Stimulated activated naive CD4-positive, alpha-beta T cell (primary cell): ENCODE results near the gene SBF2.

ENCODE experiments used
- DNase-seq, 6 experiments: peaks; one replicate each; lab custom pipeline; 2025; lab: John Stamatoyannopoulos, UW

SBF2 gene

GRCh38 chr11:9851366-9851765, 442.7 kb downstream of the SBF2 start:
- DNase-seq, result no peak

GRCh38 chr11:9850224-9850895, 443.7 kb downstream of the SBF2 start:
- no peak for DNase-seq

DNA sequence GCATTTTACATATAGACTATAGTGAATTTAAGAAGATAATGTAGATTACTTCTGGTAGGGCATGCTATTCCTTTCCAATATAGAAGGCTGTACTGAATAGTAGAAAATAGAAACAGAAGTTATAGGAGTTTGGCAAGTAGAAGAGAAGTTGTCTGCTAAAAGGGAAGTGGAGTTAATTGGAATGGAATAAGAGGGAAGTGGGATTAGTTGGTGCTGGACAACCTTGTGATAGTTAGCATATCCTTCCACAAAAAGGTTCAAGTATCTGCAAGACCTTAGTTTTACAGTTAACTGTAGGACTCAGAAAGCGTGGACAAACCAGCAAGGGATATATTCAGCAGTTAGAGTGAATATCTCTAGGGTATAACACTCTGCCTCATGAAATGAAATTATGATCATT, 444.6 kb downstream of the SBF2 start:
- no peak for DNase-seq

- no peak for DNase-seq
Observed at GRCh38 chr11:9847636-9848035, 446.4 kb downstream of the SBF2 start.

- DNase-seq, result no peak
Observed at GRCh38 chr11:9842923-9843322, 451.1 kb downstream of the SBF2 start.

GRCh38 chr11:9840460-9841004, 453.5 kb downstream of the SBF2 start:
- DNase-seq, result peak in 1 of 6 experiments; percentile 6

DNA sequence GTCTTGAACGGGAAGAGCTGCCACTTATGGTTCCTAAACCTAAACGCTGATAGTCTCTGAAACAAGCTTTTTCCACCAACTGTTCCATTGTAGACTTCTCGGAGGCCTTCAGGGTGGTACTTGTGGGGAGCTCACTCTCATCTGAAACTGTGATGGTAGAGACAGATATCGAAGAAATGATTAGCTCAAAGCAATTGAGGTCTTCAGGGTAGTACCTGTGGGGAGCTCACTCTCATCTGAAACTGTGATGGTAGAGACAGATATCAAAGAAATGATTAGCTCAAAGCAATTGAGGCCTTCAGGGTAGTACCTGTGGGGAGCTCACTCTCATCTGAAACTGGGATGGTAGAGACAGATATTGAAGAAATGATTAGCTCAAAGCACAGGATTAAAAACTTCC, 454.5 kb downstream of the SBF2 start:
- no peak for DNase-seq

DNA sequence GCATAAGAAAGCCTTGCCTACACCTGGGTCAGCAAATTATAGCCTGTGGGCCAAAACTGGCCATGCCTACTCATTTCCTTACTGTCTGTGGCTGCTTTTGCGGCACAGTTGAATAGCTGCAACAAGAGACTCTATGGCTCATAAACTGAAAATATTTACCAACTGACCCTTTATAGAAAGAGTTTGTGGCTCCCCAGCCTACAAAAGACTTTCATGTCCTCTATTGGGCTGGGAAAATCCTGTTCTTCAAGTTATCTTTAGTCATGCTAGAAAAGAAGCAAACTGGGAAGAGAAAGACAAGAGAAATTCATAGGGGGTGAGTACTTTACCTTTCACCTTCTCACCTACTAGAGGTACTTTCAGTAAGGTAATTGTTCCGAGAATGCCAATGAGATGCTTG, 455.1 kb downstream of the SBF2 start:
- no peak for DNase-seq

GRCh38 chr11:9838229-9838628, 455.8 kb downstream of the SBF2 start:
- DNase-seq, result no peak

DNA sequence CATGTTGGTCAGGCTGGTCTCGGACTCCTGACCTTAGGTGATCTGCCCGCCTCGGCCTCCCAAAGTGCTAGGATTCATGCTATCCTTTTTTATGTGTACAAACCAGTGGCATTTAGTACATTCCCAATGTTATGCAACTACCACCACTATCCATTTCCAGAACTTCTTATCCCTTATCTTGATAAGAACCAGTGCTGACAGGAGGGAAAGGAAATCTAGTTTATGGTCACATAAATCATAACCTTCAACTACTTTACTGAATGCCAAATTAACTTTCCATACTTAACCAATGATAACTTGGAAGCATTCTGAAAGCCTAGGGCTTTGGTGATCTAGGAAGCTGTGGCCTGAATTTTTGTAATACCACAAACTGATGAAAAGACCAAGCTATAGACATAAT, 459.7 kb downstream of the SBF2 start:
- no peak for DNase-seq

GRCh38 chr11:9831122-9831521, 462.9 kb downstream of the SBF2 start:
- DNase-seq, result no peak

GRCh38 chr11:9827708-9828107, 466.3 kb downstream of the SBF2 start:
- no peak for DNase-seq

DNA sequence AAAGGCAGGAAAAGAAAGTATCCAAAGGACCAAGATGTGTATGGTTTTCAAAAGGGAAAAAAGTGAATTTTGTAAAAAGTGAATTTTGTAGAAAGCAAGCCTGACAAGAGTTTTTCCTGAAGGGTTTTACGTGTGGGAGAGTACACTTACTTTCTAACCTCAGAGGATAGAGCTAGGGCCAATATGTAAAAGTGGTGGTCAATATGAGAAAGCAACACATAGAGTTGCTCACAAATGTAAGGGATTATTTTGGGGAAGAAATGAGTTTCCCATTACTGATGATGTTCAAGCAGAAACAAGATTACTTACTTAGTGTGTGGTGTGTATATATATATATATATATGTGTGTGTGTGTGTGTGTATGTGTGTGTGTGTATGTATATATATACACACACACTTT, 467.6 kb downstream of the SBF2 start:
- no peak for DNase-seq

GRCh38 chr11:9825895-9826294, 468.1 kb downstream of the SBF2 start:
- DNase-seq, result no peak

- DNase-seq, result no peak
Observed at GRCh38 chr11:9825315-9825714, 468.7 kb downstream of the SBF2 start.

GRCh38 chr11:9823887-9824385, 470.1 kb downstream of the SBF2 start:
- DNase-seq, result no peak

DNA sequence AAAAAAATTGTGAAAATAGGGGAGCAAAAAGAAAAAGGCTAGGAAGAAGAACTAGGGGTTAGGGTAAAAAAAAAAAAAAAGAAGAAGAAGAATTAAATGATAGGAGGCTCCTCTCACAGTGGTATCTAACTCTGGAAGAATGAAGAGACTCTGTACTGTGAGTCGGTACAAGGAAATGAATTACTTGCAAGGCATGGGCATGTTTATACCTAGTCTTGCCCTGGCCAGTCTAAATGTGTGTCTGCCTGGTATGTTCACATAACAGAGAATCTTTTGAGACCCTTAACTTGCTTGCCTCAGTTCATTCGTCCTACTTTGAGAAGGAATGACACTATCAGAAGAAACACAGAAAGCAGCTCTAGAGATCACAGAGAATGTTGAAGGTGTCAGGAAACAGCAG, 470.6 kb downstream of the SBF2 start:
- DNase-seq, result no peak

GRCh38 chr11:9821008-9821752, 472.8 kb downstream of the SBF2 start:
- no peak for DNase-seq

DNA sequence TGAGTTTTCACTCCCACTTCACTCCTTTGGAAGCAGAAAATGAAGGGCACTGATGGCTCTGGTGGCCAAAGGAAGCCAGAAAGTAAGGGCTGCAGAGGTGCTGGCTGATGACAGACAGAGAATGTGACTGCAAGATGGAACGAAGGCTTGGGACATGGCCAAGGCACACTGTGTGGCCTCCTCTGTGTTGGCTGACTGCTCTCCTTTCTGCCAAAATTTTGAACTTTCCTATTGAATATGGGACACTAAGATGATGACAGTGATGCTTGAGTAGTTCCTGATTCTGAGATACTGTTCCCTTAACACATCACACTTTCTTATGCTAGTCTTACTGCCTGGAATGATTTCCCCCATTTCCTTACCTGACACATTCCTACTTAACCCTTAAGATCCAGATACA, 473.8 kb downstream of the SBF2 start:
- no peak for DNase-seq

- DNase-seq, result no peak
Observed at GRCh38 chr11:9817191-9817590, 476.8 kb downstream of the SBF2 start.

DNA sequence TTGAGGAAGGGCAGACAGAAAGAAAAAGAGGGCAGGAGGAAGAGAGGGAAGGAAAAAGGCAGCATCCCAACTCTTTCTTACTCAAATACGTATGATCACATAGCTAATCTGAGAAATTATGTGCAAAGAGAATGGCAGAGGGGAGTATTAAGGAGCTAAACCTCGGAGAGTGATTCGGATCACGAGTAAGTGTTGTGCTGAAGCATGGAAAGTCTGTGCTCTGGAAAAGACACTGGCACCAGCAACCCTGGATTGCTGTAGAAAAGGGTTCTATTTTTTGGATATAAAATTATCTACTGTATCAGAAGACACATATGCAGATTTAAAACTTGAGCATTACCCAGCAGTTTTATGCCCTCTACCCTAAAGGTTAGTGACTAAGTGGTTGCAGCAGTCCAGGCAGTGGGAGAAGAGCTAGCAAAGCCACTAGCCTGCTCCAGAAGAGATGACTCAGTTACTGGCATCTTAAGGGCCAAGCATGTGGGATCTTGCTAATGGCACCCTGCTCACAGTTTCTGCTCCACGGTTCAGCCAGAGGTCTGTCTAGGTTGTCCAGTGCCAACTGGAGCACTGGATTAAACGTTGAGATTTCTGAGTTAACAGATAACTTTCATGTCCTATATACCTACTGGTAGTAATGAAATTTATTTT, 478.4 kb downstream of the SBF2 start:
- DNase-seq, result no peak

DNA sequence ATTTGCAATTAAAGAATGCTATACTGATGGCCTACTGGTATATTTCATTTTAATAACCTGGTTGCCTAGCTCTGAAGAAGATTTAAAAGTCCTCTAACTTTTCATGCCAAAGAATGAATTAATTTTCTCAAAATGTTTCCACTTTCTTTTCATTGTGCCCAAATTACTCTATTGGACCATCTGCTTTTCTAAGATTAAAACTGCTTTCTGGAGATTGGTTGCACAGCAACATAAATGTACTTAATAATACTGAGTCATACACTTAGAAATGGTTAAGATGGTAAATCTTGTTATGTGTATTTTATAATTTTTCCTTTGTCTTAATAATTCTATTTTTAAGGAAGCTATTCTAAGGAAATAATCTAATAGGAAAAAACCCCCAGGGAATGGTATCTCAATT, 479.9 kb downstream of the SBF2 start:
- DNase-seq, result no peak

DNA sequence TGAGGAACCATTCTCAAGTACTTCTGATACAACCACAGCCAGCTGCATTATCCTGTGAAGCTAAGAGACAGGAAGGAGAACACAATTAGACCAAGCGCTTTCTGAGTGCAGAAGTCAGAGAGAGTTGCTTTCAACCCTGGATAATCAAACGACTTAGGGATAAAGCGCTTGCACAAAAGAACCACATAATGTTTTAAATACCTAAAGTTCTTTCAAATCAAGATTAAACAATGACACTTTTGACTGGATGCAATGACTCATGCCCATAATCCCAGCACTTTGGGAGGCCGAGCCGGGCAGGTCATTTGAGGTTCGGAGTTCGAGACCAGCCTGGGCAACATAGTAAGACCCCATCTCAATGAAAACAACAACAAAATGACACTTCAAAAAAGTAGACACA, 485.1 kb downstream of the SBF2 start:
- DNase-seq, result no peak
